ENCODE data around the gene TICAM1. TPM values are rescaled to one million over a fixed set of nuclear protein-coding genes. Genes with fewer than 3 reads are reported as not detected.

The TICAM1 gene
- total RNA-seq, 1 experiment from 2014 or later, result 12.2 TPM

DNA sequence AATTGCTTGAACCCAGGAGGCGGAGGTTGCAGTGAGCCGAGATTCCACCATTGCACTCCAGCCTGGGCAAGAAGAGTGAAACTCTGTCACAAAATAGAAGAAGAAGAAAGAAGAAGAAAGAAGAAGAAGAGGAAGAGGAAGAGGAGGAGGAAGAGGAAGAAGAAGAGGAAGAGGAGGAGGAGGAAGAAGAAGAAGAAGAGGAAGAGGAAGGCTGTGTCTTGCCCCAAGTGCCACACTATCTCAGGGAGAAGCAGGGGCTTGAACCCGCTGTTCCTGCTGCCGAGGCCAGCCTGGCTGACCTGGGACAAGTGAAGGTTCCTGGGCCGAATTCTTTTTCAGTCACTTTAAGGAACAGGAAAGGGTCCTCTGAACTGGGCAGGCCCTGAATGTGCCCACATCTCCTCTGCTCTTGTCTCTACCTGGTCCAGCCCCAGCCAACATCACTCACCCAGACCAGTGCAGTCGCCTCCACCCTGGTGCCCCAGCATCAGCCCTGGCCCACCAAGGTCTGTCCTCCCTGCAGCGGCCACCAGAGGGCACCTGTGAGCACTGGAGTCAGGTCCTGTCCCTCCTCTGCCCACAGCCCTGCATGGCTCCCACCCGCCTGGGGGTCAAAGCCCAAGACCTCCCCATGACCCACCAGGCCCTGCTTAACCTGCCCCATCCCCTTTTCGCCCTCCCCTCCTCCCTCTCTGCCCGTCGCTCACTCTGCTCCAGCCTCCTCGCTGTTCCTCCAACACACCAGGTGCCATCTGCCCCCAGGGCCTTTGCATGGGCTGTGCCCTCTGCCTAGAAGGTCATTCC is 20.0 kb downstream of the TICAM1 start:
- ChIA-PET POLR2A (no interaction called here), CTCF (interaction anchor here (0.6 kb wide), 4 partner anchors 25 to 816 kb away, joined by 3 to 7 read pairs (median 6); no protein-coding TSS in a partner anchor)
- ATAC-seq (peak; percentile 74), DNase-seq (ENCODE audit: low read depth, low spot score) (peak; percentile 48)
- no peak overlapping the region for H3K27ac ChIP-seq (ENCODE audit: low read length)
- in situ Hi-C loops (cut with HindIII; ENCODE audit: low pct_unique_long_range_greater_than_20kb, low sequenced_read_pairs), result no loop called here
- BruUV-seq (replicated peaks), result no TSS peak
- TF ChIP-seq SIN3A (IDR thresholded peaks at IDR 0.05; ENCODE audit: borderline replicate concordance, insufficient read depth, low read depth, low read length) (no peak), POLR2AphosphoS5 (IDR thresholded peaks at IDR 0.05; ENCODE audit: low read depth, low read length) (no peak), CTCF (IDR thresholded peaks at IDR 0.05) (peak; percentile 89)
- TF ChIP-seq, protein P1, sequence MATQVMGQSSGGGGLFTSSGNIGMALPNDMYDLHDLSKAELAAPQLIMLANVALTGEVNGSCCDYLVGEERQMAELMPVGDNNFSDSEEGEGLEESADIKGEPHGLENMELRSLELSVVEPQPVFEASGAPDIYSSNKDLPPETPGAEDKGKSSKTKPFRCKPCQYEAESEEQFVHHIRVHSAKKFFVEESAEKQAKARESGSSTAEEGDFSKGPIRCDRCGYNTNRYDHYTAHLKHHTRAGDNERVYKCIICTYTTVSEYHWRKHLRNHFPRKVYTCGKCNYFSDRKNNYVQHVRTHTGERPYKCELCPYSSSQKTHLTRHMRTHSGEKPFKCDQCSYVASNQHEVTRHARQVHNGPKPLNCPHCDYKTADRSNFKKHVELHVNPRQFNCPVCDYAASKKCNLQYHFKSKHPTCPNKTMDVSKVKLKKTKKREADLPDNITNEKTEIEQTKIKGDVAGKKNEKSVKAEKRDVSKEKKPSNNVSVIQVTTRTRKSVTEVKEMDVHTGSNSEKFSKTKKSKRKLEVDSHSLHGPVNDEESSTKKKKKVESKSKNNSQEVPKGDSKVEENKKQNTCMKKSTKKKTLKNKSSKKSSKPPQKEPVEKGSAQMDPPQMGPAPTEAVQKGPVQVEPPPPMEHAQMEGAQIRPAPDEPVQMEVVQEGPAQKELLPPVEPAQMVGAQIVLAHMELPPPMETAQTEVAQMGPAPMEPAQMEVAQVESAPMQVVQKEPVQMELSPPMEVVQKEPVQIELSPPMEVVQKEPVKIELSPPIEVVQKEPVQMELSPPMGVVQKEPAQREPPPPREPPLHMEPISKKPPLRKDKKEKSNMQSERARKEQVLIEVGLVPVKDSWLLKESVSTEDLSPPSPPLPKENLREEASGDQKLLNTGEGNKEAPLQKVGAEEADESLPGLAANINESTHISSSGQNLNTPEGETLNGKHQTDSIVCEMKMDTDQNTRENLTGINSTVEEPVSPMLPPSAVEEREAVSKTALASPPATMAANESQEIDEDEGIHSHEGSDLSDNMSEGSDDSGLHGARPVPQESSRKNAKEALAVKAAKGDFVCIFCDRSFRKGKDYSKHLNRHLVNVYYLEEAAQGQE (IDR thresholded peaks at IDR 0.05; ENCODE audit: insufficient read depth in 1 of 2, low read depth in 2 of 2, low read length in 1 of 2), result 0 out of 4 replicates have a peak, but pooled peaks of 1 of the 2 experiments have one; percentile 39
- no peaks in the 10 kb centered on the region for H3K27me3 ChIP-seq (ENCODE audit: control insufficient read depth, insufficient read depth, low read length)
- intact Hi-C loops (cut with micrococcal nuclease; ENCODE audit: unreplicated experiment), result loop anchor here (5.0 kb wide), 1 partner anchor 41 kb away; no protein-coding TSS in a partner anchor
- no peak overlapping the region for H3K4me3 ChIP-seq (ENCODE audit: low read depth in 2 of 2, low read length in 2 of 2)
- no peaks in the 10 kb centered on the region for H3K36me3 ChIP-seq (ENCODE audit: control insufficient read depth, insufficient read depth, low read length)
- H3K9me3 ChIP-seq (ENCODE audit: control insufficient read depth, insufficient read depth, low read depth, low read length), result no peaks in the 10 kb centered on the region
- peaks cover 8% of the 10 kb centered on the region for H3K4me1 ChIP-seq (ENCODE audit: control insufficient read depth, insufficient read depth, low read length)

DNA sequence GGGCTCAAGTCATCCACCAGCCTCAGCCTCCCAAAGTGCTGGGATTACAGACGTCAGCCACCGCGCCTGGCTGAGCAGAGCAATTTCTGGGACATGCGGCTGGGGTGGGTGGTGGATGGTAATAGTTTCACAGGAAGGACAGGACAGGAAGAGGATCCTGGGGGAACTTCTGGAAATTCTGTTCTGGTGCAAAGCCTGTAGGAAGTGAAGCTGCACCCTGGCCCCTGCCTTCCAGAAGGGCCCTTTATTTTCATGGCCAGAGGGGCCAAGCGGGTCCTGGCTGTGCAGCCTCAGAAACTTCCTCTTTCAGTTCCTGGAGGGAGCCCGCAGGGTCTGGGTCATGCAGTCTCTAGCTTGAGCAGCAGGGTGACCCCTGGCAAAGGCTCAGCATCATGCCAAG is 24.3 kb downstream of the TICAM1 start:
- no peak overlapping the region for H3K27ac ChIP-seq (ENCODE audit: low read length)
- ChIA-PET CTCF (no interaction called here), POLR2A (no interaction called here)
- no peaks in the 10 kb centered on the region for H3K36me3 ChIP-seq (ENCODE audit: control insufficient read depth, insufficient read depth, low read length)
- no peaks in the 10 kb centered on the region for H3K4me1 ChIP-seq (ENCODE audit: control insufficient read depth, insufficient read depth, low read length)
- in situ Hi-C loops (cut with HindIII; ENCODE audit: low pct_unique_long_range_greater_than_20kb, low sequenced_read_pairs), result no loop called here
- TF ChIP-seq, protein P1 (IDR thresholded peaks at IDR 0.05; ENCODE audit: insufficient read depth in 1 of 2, low read depth in 2 of 2, low read length in 1 of 2), result no peak
- TF ChIP-seq CTCF (IDR thresholded peaks at IDR 0.05), result no peak
- no peak for TF ChIP-seq POLR2AphosphoS5 (IDR thresholded peaks at IDR 0.05; ENCODE audit: low read depth, low read length)
- no peak for TF ChIP-seq SIN3A (IDR thresholded peaks at IDR 0.05; ENCODE audit: borderline replicate concordance, insufficient read depth, low read depth, low read length)
- no peak for TF ChIP-seq TCF7L2 (IDR thresholded peaks at IDR 0.05; ENCODE audit: low read depth, low read length)
- ATAC-seq, result no peak
- no peaks in the 10 kb centered on the region for H3K9me3 ChIP-seq (ENCODE audit: control insufficient read depth, insufficient read depth, low read depth, low read length)
- BruUV-seq (replicated peaks), result no TSS peak
- no peaks in the 10 kb centered on the region for H3K27me3 ChIP-seq (ENCODE audit: control insufficient read depth, insufficient read depth, low read length)
- H3K4me3 ChIP-seq (ENCODE audit: low read depth in 2 of 2, low read length in 2 of 2), result no peak overlapping the region
- no peak for DNase-seq (ENCODE audit: low read depth, low spot score)
- intact Hi-C loops (cut with micrococcal nuclease; ENCODE audit: unreplicated experiment), result loop anchor here (5.0 kb wide), 2 partner anchors 75 to 105 kb away; no protein-coding TSS in a partner anchor

Measured in Panc1 (cell line).